ENCODE data around the gene CARMIL1.
"Not testable (repeated sequence)": the region's sequence is repeated elsewhere in the genome, so short reads cannot be mapped to it uniquely, and the experiment has no call there.

CARMIL1 gene

GRCh38 chr6:25277857-25278256 is 1.3 kb upstream of the CARMIL1 start:
- DNase-seq (ENCODE audit: low spot score) = no peak

DNA sequence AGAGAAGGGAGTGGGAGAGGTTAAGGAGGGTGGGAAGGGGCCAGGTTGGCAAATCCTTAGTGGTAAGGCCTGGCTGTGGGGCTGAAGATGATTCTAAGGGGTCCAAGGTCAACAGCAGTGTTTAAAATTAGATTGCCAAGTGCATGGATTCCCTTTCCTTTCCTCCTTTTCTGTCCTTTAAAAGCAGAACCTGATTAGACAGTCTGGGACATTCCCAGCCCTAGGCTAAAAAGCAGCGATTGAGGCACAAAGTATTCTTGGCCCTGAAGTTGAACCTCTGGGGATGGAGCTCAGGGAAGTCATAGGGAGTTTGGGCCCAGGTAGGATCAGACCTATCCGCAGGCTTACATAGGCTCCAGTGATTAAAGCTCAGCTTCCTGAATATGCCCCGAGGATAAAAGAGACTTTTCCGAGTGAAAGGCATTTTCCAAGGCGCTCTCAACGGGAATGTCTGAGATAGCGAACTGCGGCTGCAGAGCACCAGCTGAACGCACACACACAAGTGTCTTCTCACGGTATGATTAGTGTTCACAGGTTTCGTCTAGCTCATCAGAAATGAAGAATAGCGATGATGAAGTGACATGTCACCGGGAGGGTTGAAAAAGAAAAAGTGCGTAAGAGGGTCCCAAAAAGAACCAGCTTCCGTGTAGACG is 787 bp upstream of the CARMIL1 start:
- DNase-seq (ENCODE audit: low spot score) = no peak

DNA sequence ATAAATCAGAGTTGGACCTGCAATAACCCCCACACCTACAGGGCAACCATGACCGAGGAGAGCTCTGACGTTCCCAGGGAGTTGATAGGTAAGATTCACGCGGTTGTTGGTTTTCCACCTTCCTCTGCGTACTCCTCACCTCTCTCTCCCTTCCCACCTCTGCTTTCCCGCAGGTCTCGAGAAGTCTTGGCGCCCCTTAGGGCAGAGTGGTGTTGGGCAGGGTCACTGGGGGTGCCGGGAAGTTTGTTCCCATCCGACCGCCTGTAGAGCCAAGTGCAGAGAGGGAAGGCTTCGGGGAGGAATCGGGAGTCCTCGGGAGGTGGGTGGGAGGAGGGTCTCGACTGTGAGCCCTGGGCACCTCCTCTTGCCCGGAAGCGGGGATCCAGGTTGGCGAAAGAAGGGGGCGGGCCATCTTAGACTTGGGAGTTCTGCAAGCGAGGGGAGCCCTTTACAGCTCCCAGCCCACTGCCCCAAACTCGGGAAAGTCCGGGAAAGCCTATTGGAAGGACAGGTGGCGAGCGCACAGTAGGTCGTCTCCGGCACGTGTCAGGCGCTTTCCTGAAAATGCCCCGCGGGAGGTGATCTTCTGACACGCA is 672 bp downstream of the CARMIL1 start:
- DNase-seq (ENCODE audit: low spot score) = peak; percentile 47

DNA sequence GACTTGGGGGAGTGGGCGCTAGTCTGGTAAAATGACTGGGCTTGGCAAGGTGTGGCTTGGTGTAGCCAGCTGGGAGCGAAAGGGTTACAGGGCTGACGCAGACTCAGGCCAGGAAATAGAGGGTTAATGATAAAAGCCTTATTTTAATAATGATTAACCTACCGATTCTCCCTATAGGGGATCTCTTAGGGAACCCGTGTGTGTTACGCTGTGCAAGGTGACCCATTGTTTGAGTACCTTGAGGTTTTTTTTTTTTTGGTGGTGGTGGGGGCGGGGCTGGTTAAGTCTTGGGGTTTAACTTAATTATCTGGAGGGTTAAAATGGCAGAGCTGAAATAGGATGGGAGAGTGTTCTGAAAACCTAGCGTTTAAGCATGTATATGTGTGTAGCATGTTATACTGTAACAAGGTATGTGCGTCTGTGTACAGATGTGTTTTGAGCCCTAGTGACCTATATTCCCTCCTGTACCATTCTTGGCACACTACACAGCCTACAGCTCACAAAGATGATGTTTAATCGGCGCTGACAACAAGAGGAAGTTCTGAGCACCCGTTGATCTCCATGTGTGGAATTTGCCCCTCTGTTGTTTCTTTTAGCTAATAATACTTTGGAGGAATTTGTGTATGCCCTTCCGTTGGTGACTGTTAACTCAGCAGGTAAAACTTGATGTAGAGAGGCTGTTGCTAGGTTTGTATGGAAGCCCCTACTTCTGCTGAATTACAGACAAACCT is 1.3 kb downstream of the CARMIL1 start:
- peak; percentile 84 for DNase-seq (ENCODE audit: low spot score)

- no peak for DNase-seq (ENCODE audit: low spot score)
These were observed 7.7 kb downstream of the CARMIL1 start for GRCh38 chr6:25286891-25287290.

DNA sequence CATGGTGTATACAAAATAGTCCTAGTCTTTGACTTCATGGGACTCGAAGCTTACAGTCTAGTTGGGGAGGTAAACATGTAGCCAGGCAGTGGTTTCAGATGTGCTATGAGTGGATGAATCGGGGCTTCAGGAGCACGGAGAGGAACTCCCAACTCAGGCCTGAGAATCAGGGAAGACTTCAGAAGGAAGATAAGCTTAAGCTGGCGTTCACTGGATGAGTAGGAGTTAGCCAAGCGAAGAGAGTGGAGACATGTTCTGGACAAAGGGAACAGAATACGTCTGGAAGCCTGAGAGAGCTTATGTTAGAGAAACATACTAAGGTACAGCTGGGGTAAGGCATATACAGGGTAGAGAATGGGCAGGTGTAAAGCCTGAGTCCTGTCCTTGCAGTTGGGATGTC is 8.8 kb downstream of the CARMIL1 start:
- DNase-seq (ENCODE audit: low spot score) = peak; percentile 53

- DNase-seq (ENCODE audit: low spot score) = no peak
These were observed 9.3 kb downstream of the CARMIL1 start for GRCh38 chr6:25288518-25288917.

- no peak for DNase-seq (ENCODE audit: low spot score)
These were observed 11.3 kb downstream of the CARMIL1 start for GRCh38 chr6:25290306-25291060.

DNA sequence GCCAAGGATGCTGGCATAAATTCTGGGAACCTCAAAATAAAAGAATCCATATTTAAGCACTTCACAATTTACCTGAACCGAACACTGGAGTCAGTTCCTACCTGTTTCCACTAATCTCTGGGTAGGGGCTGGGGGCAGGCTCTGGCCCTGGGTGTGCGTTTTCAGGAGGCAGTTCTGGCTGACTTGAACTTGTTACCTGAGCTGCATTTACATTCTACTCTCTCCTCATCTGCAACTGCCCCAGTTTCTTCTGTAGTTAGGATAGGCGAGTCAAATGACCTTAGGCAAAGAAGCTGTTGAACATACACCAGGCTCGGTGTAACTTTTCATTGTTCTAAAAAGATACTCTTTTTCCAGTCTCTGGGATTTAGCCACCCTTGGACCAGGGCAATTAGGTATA is 13.2 kb downstream of the CARMIL1 start:
- DNase-seq (ENCODE audit: low spot score) = no peak

GRCh38 chr6:25295651-25296050 is 16.5 kb downstream of the CARMIL1 start:
- DNase-seq (ENCODE audit: low spot score) = peak; percentile 71

DNA sequence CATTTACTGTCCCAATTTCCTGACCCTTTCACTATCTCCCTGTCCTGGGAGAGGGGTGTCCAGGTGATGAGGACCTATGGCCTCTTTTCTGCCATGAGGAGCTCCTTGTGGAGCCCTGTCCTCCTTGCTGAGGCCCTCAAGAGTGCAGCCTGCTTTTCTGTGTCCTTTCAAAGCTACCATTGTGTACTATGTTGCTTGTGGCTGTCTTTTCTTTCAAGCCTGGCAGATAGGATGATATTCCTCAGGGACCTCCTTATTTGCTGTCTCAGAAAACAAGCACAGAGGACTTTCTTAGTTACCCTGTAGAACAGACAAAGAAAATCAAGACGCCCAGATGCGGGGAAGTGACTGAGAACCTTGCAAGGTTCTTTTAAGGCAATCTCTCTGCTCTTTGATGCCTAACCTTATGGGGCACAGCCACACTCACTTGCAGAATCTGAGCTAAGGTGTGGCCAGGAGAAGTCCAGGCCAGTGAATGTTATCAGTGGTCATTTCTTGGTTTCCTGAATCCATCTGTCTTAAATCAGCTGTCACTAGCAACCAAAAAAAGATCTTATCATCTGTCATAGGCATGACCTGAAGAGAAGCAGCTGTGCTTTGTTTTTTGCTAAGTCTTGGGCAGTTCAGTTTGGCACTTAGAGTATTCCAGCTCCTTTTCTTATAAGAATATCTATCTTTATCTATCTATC is 17.2 kb downstream of the CARMIL1 start:
- DNase-seq (ENCODE audit: low spot score) = no peak

DNA sequence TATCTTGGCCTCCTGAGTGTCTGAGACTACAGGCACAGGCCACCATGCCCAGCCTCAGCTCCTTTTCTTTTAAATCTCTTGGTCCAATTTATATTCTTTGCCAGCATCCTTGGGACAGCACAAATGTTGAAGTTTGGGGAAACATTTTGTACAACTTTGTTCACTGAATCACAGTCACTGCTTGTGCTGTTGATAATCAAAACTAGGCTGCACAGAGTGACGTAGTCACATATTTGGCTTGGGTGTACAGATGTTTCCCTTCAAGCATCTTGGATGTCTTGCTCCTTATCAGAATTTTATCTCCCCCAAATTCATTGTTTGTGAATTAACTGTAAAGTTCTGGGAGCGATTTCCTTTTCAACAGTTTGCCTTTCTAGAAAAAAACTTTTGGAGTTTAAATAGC is 17.9 kb downstream of the CARMIL1 start:
- DNase-seq (ENCODE audit: low spot score) = no peak

GRCh38 chr6:25297823-25298522 is 18.8 kb downstream of the CARMIL1 start:
- no peak for DNase-seq (ENCODE audit: low spot score)

DNA sequence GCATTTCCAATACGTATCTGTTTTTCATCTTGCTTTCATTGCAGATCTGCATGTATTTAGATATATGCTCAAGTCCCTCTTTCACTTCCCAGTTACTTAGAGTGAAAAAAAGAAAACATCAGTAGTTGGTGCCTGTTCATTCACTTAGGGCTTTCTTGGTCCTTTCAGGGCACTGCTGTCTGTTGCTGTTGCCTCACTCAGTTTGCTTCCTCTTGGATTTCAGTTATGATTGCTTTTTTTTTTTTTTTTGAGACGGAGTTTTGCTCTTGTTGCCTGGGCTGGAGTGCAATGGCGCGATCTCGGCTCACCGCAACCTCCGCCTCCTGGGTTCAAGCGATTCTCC is 19.3 kb downstream of the CARMIL1 start:
- DNase-seq (ENCODE audit: low spot score) = not testable (repeated sequence)

- DNase-seq (ENCODE audit: low spot score) = no peak
These were observed 22.2 kb downstream of the CARMIL1 start for GRCh38 chr6:25301362-25301761.

DNA sequence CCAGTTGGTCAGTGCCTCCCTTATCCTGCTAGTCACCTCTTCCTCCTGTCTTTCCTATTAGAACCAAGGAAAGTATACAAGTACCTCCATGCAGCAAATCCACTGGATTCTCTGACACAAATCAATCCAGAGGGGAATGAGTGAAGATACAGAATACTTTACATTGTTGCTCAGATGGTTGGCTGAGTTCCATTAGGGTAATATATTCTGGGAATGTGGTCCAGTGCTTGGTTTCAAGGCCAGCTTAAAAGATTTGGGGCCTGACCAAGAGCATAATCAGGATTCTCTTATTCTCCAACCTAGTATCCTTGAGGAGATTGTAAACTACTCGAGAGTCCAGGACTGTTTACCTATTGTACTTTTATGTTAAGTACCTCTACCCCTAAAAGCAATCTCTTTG is 23.0 kb downstream of the CARMIL1 start:
- DNase-seq (ENCODE audit: low spot score) = no peak

DNA sequence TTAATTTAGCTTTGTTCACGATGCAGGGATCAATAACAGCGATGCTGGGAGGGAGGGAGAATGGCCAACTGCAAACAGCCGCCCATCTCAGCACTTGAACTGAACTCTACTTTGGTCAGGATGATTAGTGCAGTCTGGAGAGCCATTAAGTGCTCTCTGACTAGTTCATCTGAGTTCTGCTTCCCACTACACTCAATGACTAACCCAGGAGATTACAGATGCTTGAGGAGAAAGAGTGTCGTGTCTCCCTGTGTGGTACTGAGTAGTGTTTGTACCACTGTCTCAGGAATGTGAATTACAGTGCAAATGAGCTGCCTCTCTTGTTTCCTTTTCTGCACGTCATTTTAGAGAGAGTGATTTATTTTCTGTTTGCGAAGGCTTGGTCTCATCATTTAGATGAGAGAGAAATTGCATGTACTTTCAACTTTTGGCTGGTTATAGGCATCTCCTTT is 23.5 kb downstream of the CARMIL1 start:
- DNase-seq (ENCODE audit: low spot score) = peak; percentile 92

DNA sequence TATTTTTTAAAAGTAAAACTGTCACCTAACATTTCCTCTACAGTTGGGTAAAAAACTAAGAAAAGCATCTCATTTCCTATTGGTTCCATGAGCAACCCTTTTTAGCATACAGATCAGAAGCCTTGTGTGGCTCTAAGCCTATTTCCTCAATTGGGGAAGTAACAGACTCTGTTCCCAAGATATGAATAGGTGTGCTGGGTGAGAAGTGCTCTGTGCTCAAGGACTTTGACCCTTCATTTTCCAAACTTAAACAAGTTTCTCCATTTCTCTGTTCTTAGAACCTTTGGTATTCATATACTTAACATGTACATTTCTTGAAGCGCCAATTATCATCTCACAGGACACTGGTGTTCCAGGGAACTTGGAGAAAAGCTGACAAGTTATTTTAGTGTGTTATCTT is 24.1 kb downstream of the CARMIL1 start:
- no peak for DNase-seq (ENCODE audit: low spot score)

- no peak for DNase-seq (ENCODE audit: low spot score)
These were observed 27.2 kb downstream of the CARMIL1 start for GRCh38 chr6:25306379-25306778.

DNA sequence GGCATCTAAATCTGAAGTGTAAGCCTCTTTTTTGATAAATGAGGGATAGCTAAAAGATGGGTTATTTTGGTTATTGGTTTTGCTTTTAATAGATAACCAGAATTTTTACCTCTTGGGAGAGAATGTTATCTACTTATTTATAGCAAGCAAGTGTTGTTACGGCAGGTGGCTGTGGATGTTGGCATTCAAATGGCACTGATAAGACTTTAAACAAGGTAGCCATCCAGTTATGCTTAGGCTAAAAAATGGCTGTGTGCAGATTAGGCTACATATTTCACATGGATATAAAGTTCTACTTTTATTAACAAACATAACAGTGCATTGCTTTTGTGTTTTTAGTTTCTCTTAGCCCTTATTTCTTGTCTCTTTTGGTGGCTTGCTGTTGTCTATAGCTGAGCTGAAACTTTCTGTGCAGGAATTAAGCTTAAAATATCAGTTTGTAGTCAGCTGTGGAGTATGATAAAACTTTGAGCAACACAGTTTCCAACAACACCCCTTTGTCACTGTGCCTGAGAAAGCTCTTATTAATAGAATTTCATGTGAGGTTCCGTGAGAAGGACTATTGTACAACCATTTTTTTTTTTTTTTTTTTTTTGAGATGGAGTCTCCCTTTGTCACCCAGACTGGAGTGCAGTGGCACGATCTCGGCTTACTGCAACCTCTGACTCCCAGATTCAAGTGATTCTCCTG is 28.8 kb downstream of the CARMIL1 start:
- no peak for DNase-seq (ENCODE audit: low spot score)

DNA sequence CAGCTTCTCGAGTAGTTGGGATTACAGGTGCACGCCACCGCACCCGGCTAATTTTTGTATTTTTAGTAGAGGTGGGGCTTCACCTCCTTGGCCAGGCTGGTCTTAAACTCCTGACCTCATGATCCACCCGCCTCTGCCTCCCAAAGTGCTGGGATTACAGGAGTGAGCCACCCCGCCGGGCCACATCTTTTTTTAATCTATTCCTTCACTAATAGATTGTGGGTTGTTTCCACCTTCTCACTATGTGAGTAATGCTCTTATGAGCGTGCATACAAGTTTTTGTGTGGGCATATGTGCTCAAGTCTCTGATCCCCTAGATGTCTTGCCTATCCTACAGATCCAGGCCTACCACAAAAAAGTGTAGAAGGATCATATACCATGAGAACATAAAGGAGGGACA is 30.7 kb downstream of the CARMIL1 start:
- DNase-seq (ENCODE audit: low spot score) = no peak

Data from kidney tubule cell (primary cell).